Lung (tissue), 12 donors: Measurements from ENCODE around the gene CDK5RAP3. TPM values are rescaled to one million over a fixed set of nuclear protein-coding genes. Genes with fewer than 3 reads are reported as not detected.
A peak's percentile ranks its signal among the peaks of the same experiment; 100 is the strongest.

Experiments used
- ATAC-seq: fragments of 200-7000 bp; cut with Tn5 transposase; one replicate; pipeline ENCODE4 v1.9.1; 2020; ENCODE audit warnings: moderate number of reproducible peaks; ENCODE audit not compliant: insufficient read depth, low FRiP score
- DNase-seq, 3 donors: peaks; one replicate each; pipeline ENCODE4 v3.0.0-alpha.2; 2013 to 2017
- H3K27ac ChIP-seq, 2 donors: one replicate each; pipeline ENCODE4 v1.5.1; 2013; ENCODE audit warnings: mild to moderate bottlenecking in 2 of 2, moderate library complexity in 2 of 2, control low read depth in 1 of 2, inconsistent platforms in 1 of 2, low read depth in 1 of 2, low read length in 1 of 2
- H3K27me3 ChIP-seq, 3 donors: one replicate each; pipeline ENCODE4 v1.5.1; 2013; ENCODE audit warnings: low read length in 2 of 3; ENCODE audit not compliant: control insufficient read depth in 3 of 3, insufficient read depth in 3 of 3
- H3K36me3 ChIP-seq, 4 donors: one replicate each; pipeline ENCODE4 v1.5.1; 2013; ENCODE audit warnings: low read length in 4 of 4, mild to moderate bottlenecking in 1 of 4, moderate library complexity in 1 of 4; ENCODE audit not compliant: control insufficient read depth in 4 of 4, insufficient read depth in 4 of 4
- H3K4me1 ChIP-seq, 5 donors: one replicate each; pipeline ENCODE4 v1.5.1; 2013; ENCODE audit warnings: low read length in 5 of 5, mild to moderate bottlenecking in 2 of 5, moderate library complexity in 1 of 5; ENCODE audit not compliant: control insufficient read depth in 5 of 5, insufficient read depth in 5 of 5
- H3K4me3 ChIP-seq: one replicate; pipeline ENCODE4 v1.5.1; 2013; ENCODE audit warnings: mild to moderate bottlenecking, control low read depth, moderate library complexity
- H3K9ac ChIP-seq, 2 donors: one replicate each; pipeline ENCODE4 v1.5.1; 2013; ENCODE audit warnings: low read length in 2 of 2, control low read depth in 1 of 2; ENCODE audit not compliant: insufficient read depth in 1 of 2
- H3K9me3 ChIP-seq, 4 donors: one replicate each; pipeline ENCODE4 v1.5.1; 2013; ENCODE audit warnings: low read length in 3 of 4, mild to moderate bottlenecking in 1 of 4, moderate library complexity in 1 of 4; ENCODE audit not compliant: control insufficient read depth in 4 of 4, insufficient read depth in 3 of 4
- CTCF ChIP-seq: IDR thresholded peaks from 2 replicates; pipeline ENCODE4 v1.5.1; 2012; ENCODE audit warnings: mild to moderate bottlenecking; ENCODE audit errors: control extremely low read depth, extremely low read depth
- WGBS, 2 donors: extraction: QIAGEN DNeasy Blood & Tissue Kit; methylation state at CpG; one replicate each; pipeline ENCODE4 v1.1.7; 2013; 5-methylcytosine and 5-hydroxymethylcytosine counted together
- polyA plus RNA-seq, 2 donors: library from polyadenylated mRNA; stranded (reverse); fragments of 200-250 nt; gene quantifications; one replicate each; pipeline ENCODE4 v1.2.1, GENCODE V29; 2013
- total RNA-seq, 2 donors: library from RNA; depleted of rRNA in 1 of 2; stranded (reverse); fragments of >200 nt in 1 of 2; gene quantifications; one replicate each; pipeline ENCODE4 v1.2.1, GENCODE V29; 2014 to 2021
- donor health status: control.
- donor health status: control.
- donor health status: Bipolar disorder and iron deficiency.
- donor health status: healthy.
- donor health status: DM: yes; HTN: yes; CAD: no.

The CDK5RAP3 gene
- total and polyA plus RNA-seq, 4 donors: 129 to 212 (median 153) TPM

GRCh38 chr17:47968836-47969235 lies 2.1 kb upstream of the CDK5RAP3 start:
- Histone ChIP-seq H3K9me3 (no peaks in the 10 kb centered on the region), H3K27me3 (no peaks in the 10 kb centered on the region), H3K4me1 (peaks cover 0 to 18% (median 4%) of the 10 kb centered on the region in 5 donors), H3K4me3 (no peak overlapping the region), H3K36me3 (peaks cover 0 to 5% (median under 1%) of the 10 kb centered on the region in 4 donors), H3K9ac (no peak overlapping the region), H3K27ac (no peak overlapping the region)
- no peak for DNase-seq
- WGBS, 2 donors: 93 to 99% methylated on average over 5 of the region's 5 CpGs
- TF ChIP-seq CTCF: no peak
- no peak for ATAC-seq

- Histone ChIP-seq H3K4me3 (no peak overlapping the region), H3K27ac (peak overlapping the region in 1 of 2 donors; percentile 28), H3K27me3 (no peaks in the 10 kb centered on the region), H3K36me3 (peaks cover 4 to 13% (median 9%) of the 10 kb centered on the region in 4 donors), H3K9ac (peak overlapping the region in 1 of 2 donors; percentile 61), H3K9me3 (no peaks in the 10 kb centered on the region), H3K4me1 (peaks cover 0 to 18% (median 4%) of the 10 kb centered on the region in 5 donors)
- DNase-seq: no peak
- ATAC-seq: no peak
- 42 to 52% methylated on average over 14 to 15 of the region's 15 CpGs for WGBS, 2 donors
- TF ChIP-seq CTCF: no peak
Measured at GRCh38 chr17:47969930-47970724, 786 bp upstream of the CDK5RAP3 start.

- WGBS, 2 donors: 94% methylated on average over 8 of the region's 8 CpGs
- H3K36me3 ChIP-seq: peaks cover 15 to 38% (median 23%) of the 10 kb centered on the region in 4 donors
Measured at GRCh38 chr17:47973541-47973940, 2.6 kb downstream of the CDK5RAP3 start.

More at GRCh38 chr17:47973541-47973940, 2.6 kb downstream of the CDK5RAP3 start:
- ATAC-seq (no peak), DNase-seq (no peak)
- Histone ChIP-seq H3K4me3 (no peak overlapping the region), H3K9me3 (no peaks in the 10 kb centered on the region), H3K27me3 (no peaks in the 10 kb centered on the region), H3K4me1 (peaks cover 0 to 18% (median 3%) of the 10 kb centered on the region in 5 donors), H3K9ac (no peak overlapping the region), H3K27ac (no peak overlapping the region)
- no peak for TF ChIP-seq CTCF
